ENCODE measurements around the gene PTGDS. TPM values are rescaled to one million over a fixed set of nuclear protein-coding genes. Genes with fewer than 3 reads are reported as not detected.

Gene PTGDS
- total RNA-seq, 4 donors from 2014 or later = 6.8 to 59.1 (median 17.8) TPM

DNA sequence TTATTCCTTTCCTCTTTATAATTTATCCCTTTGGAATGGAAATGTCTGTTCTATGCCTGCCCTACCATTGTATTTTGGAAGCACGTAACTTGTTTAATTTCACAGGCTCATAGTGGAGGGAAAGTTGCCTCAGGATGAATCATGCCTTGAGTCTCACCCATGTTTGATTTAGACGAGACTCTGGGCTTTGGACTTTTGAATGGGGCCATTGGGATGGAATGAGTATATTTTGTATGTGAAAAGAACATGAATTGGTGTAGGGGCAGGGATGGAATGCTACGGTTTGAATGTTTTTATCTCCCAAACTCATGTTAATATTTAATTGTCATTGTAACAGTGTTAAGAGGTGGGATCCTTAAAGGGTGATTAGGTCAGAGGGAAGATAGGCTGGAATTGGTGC is 43.0 kb upstream of the PTGDS start:
- no peak for DNase-seq
- H3K4me1 ChIP-seq = peaks cover 0 to 9% (median 0%) of the 10 kb centered on the region in 4 donors
- 78 to 82% methylated on average over 3 of the region's 3 CpGs for WGBS, 2 donors (ENCODE audit: low coverage in 1 of 2)
- no peaks in the 10 kb centered on the region for H3K36me3 ChIP-seq
- intact Hi-C loops (cut with DNase I; ENCODE audit: low total_unique reads) = no loop called here
- no peaks in the 10 kb centered on the region for H3K9me3 ChIP-seq
- TF ChIP-seq EP300 (IDR thresholded peaks at IDR 0.05; ENCODE audit: low read depth) (no peak), POLR2AphosphoS5 (IDR thresholded peaks at IDR 0.05) (no peak), POLR2A (IDR thresholded peaks at IDR 0.05) (no peak)
- TF ChIP-seq, protein P1, sequence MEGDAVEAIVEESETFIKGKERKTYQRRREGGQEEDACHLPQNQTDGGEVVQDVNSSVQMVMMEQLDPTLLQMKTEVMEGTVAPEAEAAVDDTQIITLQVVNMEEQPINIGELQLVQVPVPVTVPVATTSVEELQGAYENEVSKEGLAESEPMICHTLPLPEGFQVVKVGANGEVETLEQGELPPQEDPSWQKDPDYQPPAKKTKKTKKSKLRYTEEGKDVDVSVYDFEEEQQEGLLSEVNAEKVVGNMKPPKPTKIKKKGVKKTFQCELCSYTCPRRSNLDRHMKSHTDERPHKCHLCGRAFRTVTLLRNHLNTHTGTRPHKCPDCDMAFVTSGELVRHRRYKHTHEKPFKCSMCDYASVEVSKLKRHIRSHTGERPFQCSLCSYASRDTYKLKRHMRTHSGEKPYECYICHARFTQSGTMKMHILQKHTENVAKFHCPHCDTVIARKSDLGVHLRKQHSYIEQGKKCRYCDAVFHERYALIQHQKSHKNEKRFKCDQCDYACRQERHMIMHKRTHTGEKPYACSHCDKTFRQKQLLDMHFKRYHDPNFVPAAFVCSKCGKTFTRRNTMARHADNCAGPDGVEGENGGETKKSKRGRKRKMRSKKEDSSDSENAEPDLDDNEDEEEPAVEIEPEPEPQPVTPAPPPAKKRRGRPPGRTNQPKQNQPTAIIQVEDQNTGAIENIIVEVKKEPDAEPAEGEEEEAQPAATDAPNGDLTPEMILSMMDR (IDR thresholded peaks at IDR 0.05) = no peak
- H3K4me3 ChIP-seq = no peak overlapping the region
- H3K27me3 ChIP-seq = no peaks in the 10 kb centered on the region
- in situ Hi-C loops (cut with MboI; ENCODE audit: low pct_ligation_motif_present in 1 of 4, low pct_unique_long_range_greater_than_20kb in 1 of 4, low sequenced_read_pairs in 3 of 4) = no loop called here
- H3K27ac ChIP-seq = no peak overlapping the region

DNA sequence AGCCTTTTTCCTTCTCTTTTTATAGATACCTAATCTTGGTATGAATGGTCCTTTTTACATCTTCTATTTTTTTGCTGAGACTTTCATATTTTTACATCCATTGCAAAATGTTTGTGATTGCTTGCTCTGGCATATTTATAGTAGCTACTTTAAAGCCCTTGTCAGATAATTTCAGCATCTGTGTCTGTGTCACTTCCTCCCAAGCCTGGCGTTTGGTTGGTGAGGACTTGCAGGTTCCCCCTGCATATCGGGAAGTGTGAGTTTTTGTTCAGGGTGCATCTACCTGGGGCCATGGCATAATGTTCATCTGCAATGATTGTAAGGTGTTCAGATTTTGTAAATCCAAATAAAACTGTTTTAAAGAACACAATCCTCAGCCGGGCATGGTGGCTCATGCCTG is 41.7 kb upstream of the PTGDS start:
- Histone ChIP-seq H3K27me3 (no peaks in the 10 kb centered on the region), H3K36me3 (peaks cover 0 to 7% (median 3%) of the 10 kb centered on the region in 4 donors), H3K4me1 (peaks cover 0 to 9% (median 0%) of the 10 kb centered on the region in 4 donors), H3K27ac (no peak overlapping the region), H3K9me3 (no peaks in the 10 kb centered on the region), H3K4me3 (no peak overlapping the region)
- intact Hi-C loops (cut with DNase I; ENCODE audit: low total_unique reads) = no loop called here
- TF ChIP-seq, protein P1 (IDR thresholded peaks at IDR 0.05) = no peak
- TF ChIP-seq POLR2AphosphoS5 (IDR thresholded peaks at IDR 0.05) (no peak), POLR2A (IDR thresholded peaks at IDR 0.05) (no peak), EP300 (IDR thresholded peaks at IDR 0.05; ENCODE audit: low read depth) (no peak)
- DNase-seq = no peak
- in situ Hi-C loops (cut with MboI; ENCODE audit: low pct_ligation_motif_present in 1 of 4, low pct_unique_long_range_greater_than_20kb in 1 of 4, low sequenced_read_pairs in 3 of 4) = no loop called here
- 82 to 88% methylated on average over 2 to 3 of the region's 3 CpGs for WGBS, 2 donors (ENCODE audit: low coverage in 1 of 2)

DNA sequence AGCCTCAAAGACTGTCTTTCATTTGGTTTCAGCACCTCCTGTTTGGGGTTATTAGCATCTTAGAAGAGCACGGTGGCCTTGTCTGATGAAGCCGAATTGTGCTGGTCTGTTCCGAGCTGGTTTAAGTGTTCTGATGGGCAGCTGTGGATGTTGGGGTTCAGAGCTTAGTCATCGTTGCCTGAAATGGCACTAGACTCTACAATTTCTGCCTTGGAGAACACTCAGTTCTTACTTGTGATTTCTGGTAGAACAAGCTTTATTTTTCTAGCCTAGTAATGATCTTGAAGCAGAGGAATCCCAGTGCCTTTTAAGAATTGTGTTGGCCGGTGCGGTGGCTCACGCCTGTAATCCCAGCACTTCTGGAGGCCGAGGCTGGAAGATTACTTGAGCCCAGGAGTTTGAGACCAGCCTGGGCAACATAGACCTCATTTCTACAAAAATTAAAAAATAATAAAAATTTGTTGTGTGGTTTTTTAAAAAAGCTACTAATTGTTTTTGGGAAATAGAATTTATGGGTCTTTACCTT is 40.6 kb upstream of the PTGDS start:
- TF ChIP-seq, protein P1 (IDR thresholded peaks at IDR 0.05) = no peak
- TF ChIP-seq POLR2A (IDR thresholded peaks at IDR 0.05) = no peak
- TF ChIP-seq EP300 (IDR thresholded peaks at IDR 0.05; ENCODE audit: low read depth) = no peak
- no peak for TF ChIP-seq POLR2AphosphoS5 (IDR thresholded peaks at IDR 0.05)
- peaks cover 0 to 17% (median 7%) of the 10 kb centered on the region in 4 donors for H3K36me3 ChIP-seq
- intact Hi-C loops (cut with DNase I; ENCODE audit: low total_unique reads) = no loop called here
- no peaks in the 10 kb centered on the region for H3K9me3 ChIP-seq
- H3K4me3 ChIP-seq = no peak overlapping the region
- H3K4me1 ChIP-seq = peaks cover 0 to 4% (median 0%) of the 10 kb centered on the region in 4 donors
- no peak overlapping the region for H3K27ac ChIP-seq
- WGBS, 2 donors (ENCODE audit: low coverage in 1 of 2) = 96 to 100% methylated on average over 4 to 8 of the region's 8 CpGs
- in situ Hi-C loops (cut with MboI; ENCODE audit: low pct_ligation_motif_present in 1 of 4, low pct_unique_long_range_greater_than_20kb in 1 of 4, low sequenced_read_pairs in 3 of 4) = no loop called here
- DNase-seq = no peak
- no peaks in the 10 kb centered on the region for H3K27me3 ChIP-seq

DNA sequence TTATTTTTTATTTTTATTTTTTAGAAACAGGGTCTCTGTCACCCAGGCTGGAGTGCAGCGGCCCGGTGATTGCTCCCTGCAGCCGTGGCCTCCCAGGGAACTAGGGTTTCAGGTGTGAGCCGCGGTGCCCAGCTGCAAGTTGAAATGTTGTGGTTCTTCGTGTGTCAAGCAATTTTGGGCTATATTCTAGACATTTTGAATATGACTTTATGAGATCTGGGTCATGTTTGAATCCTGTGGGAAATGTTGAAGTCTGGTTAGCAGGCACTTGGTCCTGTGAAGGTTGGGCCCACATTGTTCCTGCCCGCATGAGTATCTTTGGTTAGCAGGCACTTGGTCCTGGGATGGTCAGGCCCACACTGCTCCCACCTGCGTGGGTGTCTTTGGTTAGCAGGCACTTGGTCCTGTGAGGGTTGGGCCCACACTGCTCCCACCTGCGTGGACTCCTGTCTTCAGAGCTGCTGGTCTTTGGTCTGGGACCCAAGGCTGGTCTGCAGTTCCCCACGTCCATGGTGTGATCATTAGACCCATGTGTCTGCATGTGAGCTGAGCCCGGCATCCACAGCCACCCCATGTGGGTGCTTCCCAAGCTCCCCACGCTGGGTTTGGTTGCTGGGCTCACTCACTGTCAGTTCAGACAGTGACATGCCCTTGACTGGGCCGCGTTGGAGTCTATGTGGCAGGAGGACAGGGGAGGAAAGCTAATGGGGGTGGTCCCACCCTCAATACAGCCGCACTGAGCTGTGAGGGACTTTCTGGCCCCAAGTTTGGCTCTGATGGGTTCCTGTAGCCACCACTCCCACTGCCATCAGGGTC is 39.9 kb upstream of the PTGDS start:
- DNase-seq = no peak
- 75 to 88% methylated on average over 2 to 13 of the region's 15 CpGs for WGBS, 2 donors (ENCODE audit: low coverage in 1 of 2)
- in situ Hi-C loops (cut with MboI; ENCODE audit: low pct_ligation_motif_present in 1 of 4, low pct_unique_long_range_greater_than_20kb in 1 of 4, low sequenced_read_pairs in 3 of 4) (no loop called here), intact Hi-C loops (cut with DNase I; ENCODE audit: low total_unique reads) (no loop called here)
- Histone ChIP-seq H3K4me1 (no peaks in the 10 kb centered on the region), H3K27ac (no peak overlapping the region), H3K36me3 (peaks cover 0 to 24% (median 12%) of the 10 kb centered on the region in 4 donors), H3K27me3 (no peaks in the 10 kb centered on the region), H3K9me3 (no peaks in the 10 kb centered on the region), H3K4me3 (no peak overlapping the region)
- TF ChIP-seq, protein P1 (IDR thresholded peaks at IDR 0.05) = no peak
- TF ChIP-seq POLR2AphosphoS5 (IDR thresholded peaks at IDR 0.05) (no peak), EP300 (IDR thresholded peaks at IDR 0.05; ENCODE audit: low read depth) (no peak), POLR2A (IDR thresholded peaks at IDR 0.05) (no peak)

Measured in transverse colon (tissue), 4 donors.